ENCODE data around the gene TTC39A. TPM values are rescaled to one million over a fixed set of nuclear protein-coding genes. Genes with fewer than 3 reads are reported as not detected.

The TTC39A gene
- total and polyA plus RNA-seq, 8 donors = 10.5 to 28.4 (median 16.0) TPM

DNA sequence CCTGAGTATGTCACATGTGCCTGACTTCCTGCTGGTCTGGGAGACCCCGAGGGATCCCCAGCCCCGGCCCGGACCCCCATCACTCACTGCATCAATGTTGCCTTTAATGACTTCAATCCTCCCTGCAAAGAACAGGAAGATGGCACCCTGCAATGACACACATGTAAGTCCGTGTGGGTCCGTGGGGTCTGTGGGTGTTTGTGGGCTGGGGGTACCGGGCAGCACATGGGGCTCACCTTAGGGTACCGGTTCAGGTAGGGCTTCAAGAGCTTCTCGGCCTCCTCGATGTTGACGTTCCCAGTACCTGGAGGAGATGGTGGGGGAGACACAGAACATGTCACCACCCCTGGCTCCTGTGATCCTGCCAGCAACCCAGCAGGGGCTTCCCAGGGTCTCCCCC is 28.1 kb downstream of the TTC39A start:
- no peak for DNase-seq
- no peak for ATAC-seq
- Histone ChIP-seq H3K27ac (no peak overlapping the region), H3K4me1 (peaks cover 6 to 24% (median 11%) of the 10 kb centered on the region in 3 donors), H3K4me3 (no peak overlapping the region), H3K36me3 (no peaks in the 10 kb centered on the region), H3K27me3 (no peaks in the 10 kb centered on the region), H3K9me3 (no peaks in the 10 kb centered on the region)
- no peak for FAIRE-seq
- intact Hi-C loops (cut with DNase I) = no loop called here
- TF ChIP-seq, protein P1, sequence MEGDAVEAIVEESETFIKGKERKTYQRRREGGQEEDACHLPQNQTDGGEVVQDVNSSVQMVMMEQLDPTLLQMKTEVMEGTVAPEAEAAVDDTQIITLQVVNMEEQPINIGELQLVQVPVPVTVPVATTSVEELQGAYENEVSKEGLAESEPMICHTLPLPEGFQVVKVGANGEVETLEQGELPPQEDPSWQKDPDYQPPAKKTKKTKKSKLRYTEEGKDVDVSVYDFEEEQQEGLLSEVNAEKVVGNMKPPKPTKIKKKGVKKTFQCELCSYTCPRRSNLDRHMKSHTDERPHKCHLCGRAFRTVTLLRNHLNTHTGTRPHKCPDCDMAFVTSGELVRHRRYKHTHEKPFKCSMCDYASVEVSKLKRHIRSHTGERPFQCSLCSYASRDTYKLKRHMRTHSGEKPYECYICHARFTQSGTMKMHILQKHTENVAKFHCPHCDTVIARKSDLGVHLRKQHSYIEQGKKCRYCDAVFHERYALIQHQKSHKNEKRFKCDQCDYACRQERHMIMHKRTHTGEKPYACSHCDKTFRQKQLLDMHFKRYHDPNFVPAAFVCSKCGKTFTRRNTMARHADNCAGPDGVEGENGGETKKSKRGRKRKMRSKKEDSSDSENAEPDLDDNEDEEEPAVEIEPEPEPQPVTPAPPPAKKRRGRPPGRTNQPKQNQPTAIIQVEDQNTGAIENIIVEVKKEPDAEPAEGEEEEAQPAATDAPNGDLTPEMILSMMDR (IDR thresholded peaks at IDR 0.05) = no peak
- 92 to 98% methylated on average over 10 of the region's 10 CpGs for WGBS, 2 donors

DNA sequence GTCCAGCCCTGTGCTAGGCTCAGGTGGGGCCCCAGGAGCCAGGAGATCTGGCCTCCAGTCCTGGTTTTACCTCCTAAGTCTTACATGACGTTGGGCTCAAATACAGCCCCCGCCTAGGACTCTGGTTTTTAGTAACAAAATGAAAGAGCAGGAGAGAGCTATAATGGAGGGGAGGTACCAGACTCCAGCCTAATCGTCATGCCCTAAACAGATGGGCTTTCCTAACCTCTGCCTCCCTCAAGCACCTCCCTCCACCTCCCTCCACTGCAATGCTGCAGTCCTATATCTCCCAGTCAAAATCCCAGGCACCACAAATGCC is 28.6 kb downstream of the TTC39A start:
- no peak for DNase-seq
- TF ChIP-seq, protein P1 (IDR thresholded peaks at IDR 0.05) = no peak
- intact Hi-C loops (cut with DNase I) = no loop called here
- WGBS, 2 donors = 77 to 87% methylated on average over 3 of the region's 3 CpGs
- no peaks in the 10 kb centered on the region for H3K9me3 ChIP-seq
- no peak overlapping the region for H3K4me3 ChIP-seq
- FAIRE-seq = no peak
- no peak for ATAC-seq
- no peaks in the 10 kb centered on the region for H3K27me3 ChIP-seq
- no peak overlapping the region for H3K27ac ChIP-seq
- peaks cover 6 to 25% (median 11%) of the 10 kb centered on the region in 3 donors for H3K4me1 ChIP-seq
- no peaks in the 10 kb centered on the region for H3K36me3 ChIP-seq

DNA sequence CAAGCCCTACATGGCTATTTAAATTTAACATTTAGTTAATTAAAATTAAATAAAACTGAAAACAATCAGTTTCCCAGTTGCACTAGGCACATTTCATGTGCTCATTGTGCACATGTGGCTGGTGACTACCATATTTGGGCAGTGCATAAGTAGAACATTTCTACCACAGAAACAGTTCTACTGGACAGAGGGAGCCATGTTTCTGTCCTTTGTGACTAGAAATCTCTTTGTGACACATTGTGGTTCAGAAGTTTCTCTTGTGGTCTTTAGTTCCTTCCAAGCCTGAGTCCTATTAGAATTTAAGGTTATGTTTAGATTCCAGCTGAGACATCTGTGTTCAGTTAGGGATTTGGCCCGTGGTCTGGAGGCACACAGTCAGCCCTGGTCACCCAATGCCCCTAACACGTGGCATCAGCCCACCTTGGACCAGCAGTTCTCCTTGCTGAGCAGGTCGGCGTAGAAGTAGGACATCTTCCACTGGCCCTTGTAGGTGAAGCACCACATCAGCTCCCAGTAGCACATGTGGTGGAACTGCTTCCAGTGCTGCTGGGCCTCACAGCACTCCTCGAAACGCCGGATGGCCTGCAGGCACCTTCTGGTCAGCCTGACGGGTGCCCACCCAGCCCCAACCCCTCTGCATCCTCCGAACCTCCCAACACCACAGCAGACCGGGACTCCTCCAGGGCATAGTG is 29.1 kb downstream of the TTC39A start:
- no peak for FAIRE-seq
- intact Hi-C loops (cut with DNase I) = no loop called here
- Histone ChIP-seq H3K27me3 (no peaks in the 10 kb centered on the region), H3K4me1 (peaks cover 9 to 25% (median 11%) of the 10 kb centered on the region in 3 donors), H3K36me3 (no peaks in the 10 kb centered on the region), H3K27ac (no peak overlapping the region), H3K4me3 (no peak overlapping the region), H3K9me3 (no peaks in the 10 kb centered on the region)
- TF ChIP-seq, protein P1 (IDR thresholded peaks at IDR 0.05) = no peak
- 93 to 94% methylated on average over 10 of the region's 10 CpGs for WGBS, 2 donors
- DNase-seq = no peak
- ATAC-seq = no peak

DNA sequence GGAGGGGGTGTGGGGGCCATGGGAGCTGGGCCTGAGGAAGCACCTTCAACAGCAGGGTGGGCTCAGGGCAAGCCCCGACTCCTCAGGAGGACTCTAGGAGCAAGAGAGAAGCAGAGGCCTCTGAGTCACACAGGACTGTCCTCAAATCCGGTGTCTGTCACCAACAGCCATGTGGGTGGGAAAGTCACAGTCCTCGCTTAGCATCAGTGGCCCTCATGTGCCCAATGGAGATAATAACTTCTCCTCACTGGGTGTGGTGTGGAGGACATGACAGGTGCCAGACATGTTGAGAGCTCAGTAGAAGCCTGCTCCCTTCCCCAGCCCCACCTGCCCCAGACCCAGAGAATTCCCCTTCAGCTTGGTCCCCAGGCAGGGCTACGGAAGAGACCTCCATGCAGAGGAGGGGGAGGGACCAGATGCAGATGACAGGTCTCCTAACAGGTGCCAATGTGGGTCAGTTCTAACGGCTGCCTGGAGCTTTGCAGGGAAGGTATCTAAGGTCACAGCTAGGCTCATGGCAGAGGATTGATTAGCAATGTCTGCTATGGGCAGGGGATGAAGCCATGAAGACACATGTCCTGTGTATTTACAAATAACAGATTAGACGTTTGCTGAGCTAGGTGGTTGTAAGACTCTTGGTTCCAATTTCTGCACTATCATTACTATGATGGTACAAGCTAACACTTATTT is 30.2 kb downstream of the TTC39A start:
- TF ChIP-seq, protein P1 (IDR thresholded peaks at IDR 0.05) = no peak
- Histone ChIP-seq H3K4me1 (peaks cover 5 to 15% (median 7%) of the 10 kb centered on the region in 3 donors), H3K27ac (no peak overlapping the region), H3K36me3 (no peaks in the 10 kb centered on the region), H3K9me3 (no peaks in the 10 kb centered on the region), H3K4me3 (no peak overlapping the region), H3K27me3 (no peaks in the 10 kb centered on the region)
- FAIRE-seq (no peak), ATAC-seq (no peak), DNase-seq (no peak)
- intact Hi-C loops (cut with DNase I) = no loop called here
- WGBS, 2 donors = 74 to 80% methylated on average over 6 of the region's 6 CpGs

Measured in pancreas (tissue), 10 donors.